Skeletal muscle cell (primary cell): ENCODE results near the gene AGBL4.
"Not testable (repeated sequence)": the region's sequence is repeated elsewhere in the genome, so short reads cannot be mapped to it uniquely, and the experiment has no call there.

Experiments used
- DNase-seq: peaks from one replicate; pipeline ENCODE4 v3.0.0-alpha.2; 2010; ENCODE audit warnings: low read depth
- H3K4me3 ChIP-seq: 2 replicates; pipeline ENCODE4 v1.5.1; 2011; ENCODE audit warnings: low read depth, mild to moderate bottlenecking, control low read depth, low read length, moderate library complexity

The AGBL4 gene

GRCh38 chr1:49738118-49738517 is 285.6 kb downstream of the AGBL4 start:
- DNase-seq = not testable (repeated sequence)

GRCh38 chr1:49728377-49728776 is 295.4 kb downstream of the AGBL4 start:
- no peak overlapping the region for H3K4me3 ChIP-seq
- no peak for DNase-seq

More at GRCh38 chr1:49738118-49738517, 285.6 kb downstream of the AGBL4 start:
- not testable (repeated sequence) for H3K4me3 ChIP-seq

GRCh38 chr1:49723662-49724061 is 300.1 kb downstream of the AGBL4 start:
- DNase-seq = no peak
- no peak overlapping the region for H3K4me3 ChIP-seq

GRCh38 chr1:49694251-49694827 is 329.4 kb downstream of the AGBL4 start:
- no peak for DNase-seq
- H3K4me3 ChIP-seq = no peak overlapping the region

GRCh38 chr1:49686107-49686506 is 337.6 kb downstream of the AGBL4 start:
- H3K4me3 ChIP-seq = no peak overlapping the region
- DNase-seq = no peak

GRCh38 chr1:49677706-49678105 is 346.0 kb downstream of the AGBL4 start:
- H3K4me3 ChIP-seq = no peak overlapping the region
- DNase-seq = no peak

DNA sequence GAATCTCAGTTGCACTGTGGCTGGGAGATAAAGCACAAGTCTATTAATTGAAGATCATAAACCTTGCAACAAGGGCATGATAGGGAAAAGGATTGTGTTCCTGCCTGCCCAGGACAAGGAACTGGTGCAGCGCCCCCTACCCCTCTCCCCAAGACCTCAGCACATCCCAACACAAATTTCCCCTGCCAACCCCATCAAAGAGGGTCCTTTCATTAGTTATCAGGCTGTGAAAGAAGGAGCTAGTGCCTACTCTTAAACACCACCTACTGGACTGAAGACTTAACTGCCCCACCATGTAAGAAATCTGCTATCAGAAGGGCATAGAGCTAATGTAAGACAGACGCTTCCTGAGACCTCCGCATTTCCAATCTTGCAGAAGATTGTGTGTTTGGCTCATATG is 372.6 kb downstream of the AGBL4 start:
- H3K4me3 ChIP-seq = no peak overlapping the region
- DNase-seq = no peak

DNA sequence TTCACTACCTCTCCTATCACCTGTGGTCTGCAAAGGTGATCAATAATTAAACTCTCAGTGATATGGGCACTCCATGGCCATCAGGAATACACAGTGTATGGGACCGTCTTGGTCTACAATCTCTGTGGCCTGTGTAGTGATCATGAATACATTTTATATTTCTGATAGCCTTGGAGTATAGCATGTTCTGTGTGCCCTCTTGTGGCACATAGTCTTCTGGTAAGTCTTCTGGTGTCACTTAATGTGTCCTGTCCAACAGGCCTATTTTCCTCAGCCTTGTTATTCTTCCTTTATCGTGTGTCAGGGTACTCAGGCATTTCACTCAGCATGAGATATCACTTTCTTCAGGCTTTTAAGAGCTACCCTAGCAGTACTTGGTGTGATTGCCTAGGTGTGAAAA is 393.6 kb downstream of the AGBL4 start:
- DNase-seq = no peak
- no peak overlapping the region for H3K4me3 ChIP-seq

DNA sequence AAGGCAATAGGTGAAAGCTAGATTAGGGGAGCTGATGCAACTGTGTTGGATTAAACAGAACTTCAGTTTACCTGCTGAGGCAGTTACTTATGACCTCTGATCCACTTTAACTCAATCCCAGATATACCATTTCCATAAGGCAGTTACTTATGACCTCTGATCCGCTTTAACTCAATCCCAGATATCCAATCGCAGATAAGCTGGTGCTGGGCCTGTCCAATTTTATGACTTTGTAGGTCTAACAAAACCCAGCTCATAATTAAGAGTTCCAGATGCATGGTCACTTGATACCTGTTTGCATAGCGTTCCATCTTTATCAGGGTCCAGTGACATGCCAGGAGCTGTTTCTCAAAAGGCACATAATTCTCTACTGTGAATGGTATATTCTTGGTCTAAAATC is 396.0 kb downstream of the AGBL4 start:
- DNase-seq = no peak
- no peak overlapping the region for H3K4me3 ChIP-seq

DNA sequence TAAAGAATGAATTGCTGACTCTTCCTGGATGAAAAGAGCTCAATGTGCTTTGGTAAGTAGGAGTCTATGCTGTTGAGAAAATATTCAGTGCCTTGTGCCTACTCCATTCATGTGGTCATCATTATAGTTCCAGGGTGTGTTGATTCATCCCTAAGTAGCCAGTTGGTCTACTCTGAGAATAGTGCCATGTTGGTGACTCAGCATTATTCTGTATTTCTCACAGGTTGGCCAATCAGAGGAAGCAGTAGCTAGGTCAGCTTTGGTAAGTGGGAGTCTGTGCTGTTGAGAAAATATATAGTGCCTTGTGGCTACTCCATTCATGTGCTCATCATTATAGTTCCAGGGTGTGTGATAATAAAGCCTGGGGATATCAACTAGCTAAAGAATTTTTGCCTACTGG is 397.3 kb downstream of the AGBL4 start:
- no peak for DNase-seq
- H3K4me3 ChIP-seq = no peak overlapping the region

GRCh38 chr1:49622877-49623276 is 400.9 kb downstream of the AGBL4 start:
- DNase-seq = no peak
- H3K4me3 ChIP-seq = no peak overlapping the region

- no peak overlapping the region for H3K4me3 ChIP-seq
- no peak for DNase-seq
Observed at GRCh38 chr1:49606082-49606481, 417.7 kb downstream of the AGBL4 start.

DNA sequence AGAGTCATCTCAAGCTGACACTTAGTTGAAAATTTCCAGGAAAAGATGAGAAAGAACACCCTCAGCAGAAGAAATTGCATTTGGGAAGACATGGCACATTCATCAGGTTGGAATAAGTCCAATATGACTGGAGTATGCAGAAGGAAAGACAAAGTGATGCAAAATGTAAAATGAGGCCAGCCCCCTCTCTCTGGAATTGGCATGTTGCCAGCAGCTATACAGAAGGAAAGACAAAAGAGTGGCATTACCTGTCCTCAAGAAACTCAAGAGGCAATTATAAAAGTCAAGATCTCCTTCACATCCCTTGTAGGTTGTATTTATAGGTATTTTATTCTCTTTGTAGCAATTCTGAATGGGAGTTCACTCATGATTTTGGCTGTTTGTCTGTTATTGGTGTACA is 426.3 kb downstream of the AGBL4 start:
- no peak for DNase-seq
- no peak overlapping the region for H3K4me3 ChIP-seq

DNA sequence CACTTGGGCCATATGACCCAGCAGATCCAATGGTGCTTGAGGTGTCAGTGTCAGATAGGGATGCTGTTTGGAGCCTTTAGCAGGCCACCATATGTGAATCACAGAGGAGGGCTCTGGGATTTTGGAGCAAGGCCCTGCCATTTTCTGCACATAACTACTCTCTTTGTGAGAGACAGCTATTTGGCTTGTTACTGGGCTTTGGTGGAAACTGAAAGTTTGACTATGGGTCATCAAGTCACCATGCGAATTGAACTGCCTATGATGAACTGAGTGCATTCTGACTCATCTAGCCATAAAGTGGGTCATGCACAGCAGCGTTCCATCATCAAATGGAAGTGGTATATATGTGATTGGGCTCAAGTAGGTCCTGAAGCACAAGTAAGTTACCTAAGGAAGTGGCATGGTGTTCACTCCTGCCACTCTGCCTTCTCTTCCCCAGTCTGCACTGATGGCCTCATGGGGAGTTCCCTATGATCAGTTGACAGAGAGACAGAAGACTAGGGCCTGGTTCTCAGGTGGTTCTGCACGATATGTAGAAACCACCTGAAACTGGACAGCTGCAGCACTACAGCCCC is 447.3 kb downstream of the AGBL4 start:
- no peak for DNase-seq

DNA sequence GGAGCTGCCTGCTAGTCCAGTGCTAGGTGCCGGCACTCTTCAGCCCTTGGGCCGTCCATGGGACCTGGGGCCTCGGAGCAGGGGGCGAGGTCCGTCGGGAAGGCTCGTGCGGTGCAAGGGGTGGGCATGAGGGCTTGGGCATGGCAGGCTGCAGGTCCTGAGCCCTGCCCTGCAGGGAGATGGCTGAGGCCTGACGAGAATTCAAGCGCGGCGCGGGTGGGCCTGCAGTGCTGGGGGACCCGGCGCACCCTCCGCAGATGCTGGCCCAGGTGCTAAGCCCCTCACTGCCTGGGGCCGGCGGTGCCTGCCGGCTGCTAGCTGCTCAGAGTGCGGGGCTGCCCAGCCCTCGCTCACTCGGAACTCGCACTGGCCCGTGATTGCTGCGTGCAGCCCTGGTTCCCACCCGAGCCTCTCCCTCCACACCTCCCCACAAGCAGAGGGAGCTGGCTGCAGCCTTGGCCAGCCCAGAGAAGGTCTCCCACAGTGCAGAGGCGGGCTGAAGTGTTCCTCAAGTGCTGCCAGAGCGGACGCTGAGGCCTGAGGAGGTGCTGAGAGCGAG is 467.0 kb downstream of the AGBL4 start:
- no peak for DNase-seq
- H3K4me3 ChIP-seq = no peak overlapping the region

More for the DNA sequence above, 447.3 kb downstream of the AGBL4 start:
- H3K4me3 ChIP-seq = no peak overlapping the region

DNA sequence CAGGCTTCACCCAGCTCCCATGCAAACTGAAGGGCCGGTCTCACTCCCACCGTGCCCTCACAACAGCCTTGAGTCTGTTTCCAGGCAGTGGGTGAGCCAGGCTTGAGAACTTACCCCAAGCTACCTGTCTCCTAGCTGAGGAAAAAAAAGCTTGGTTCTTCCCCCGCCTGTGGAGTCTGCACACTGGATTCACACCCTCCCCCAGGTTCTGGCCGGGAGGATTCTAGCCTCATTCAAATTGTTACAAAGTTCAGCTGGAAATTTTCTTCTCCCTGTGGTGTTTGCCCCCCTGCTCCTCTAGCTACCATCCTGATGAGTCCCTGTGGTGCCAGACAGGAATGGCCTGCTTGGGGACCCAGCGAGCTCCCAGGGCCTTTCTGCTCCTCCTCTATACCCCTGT is 471.7 kb downstream of the AGBL4 start:
- DNase-seq = no peak
- no peak overlapping the region for H3K4me3 ChIP-seq

- no peak for DNase-seq
- no peak overlapping the region for H3K4me3 ChIP-seq
Observed at GRCh38 chr1:49544615-49545014, 479.1 kb downstream of the AGBL4 start.

GRCh38 chr1:49541096-49541752 is 482.5 kb downstream of the AGBL4 start:
- H3K4me3 ChIP-seq = no peak overlapping the region
- DNase-seq = no peak

GRCh38 chr1:49527606-49528305 is 496.0 kb downstream of the AGBL4 start:
- DNase-seq = no peak

GRCh38 chr1:49526672-49527071 is 497.1 kb downstream of the AGBL4 start:
- no peak overlapping the region for H3K4me3 ChIP-seq
- DNase-seq = no peak

More at GRCh38 chr1:49527606-49528305, 496.0 kb downstream of the AGBL4 start:
- H3K4me3 ChIP-seq = no peak overlapping the region
